WTC11 (cell line): ENCODE data around the gene CLSTN2.

Source experiments
- CREB1 ChIP-seq: sonication (generic); formaldehyde crosslinking; IDR thresholded peaks from 2 replicates; pipeline ENCODE4 v1.8.0; 2023; ENCODE audit warnings: mild to moderate bottlenecking, missing genetic modification reagents
- CREM ChIP-seq: sonication (generic); formaldehyde crosslinking; IDR thresholded peaks from 2 replicates; pipeline ENCODE4 v1.8.1; 2022; ENCODE audit warnings: mild to moderate bottlenecking, missing genetic modification reagents, moderate library complexity
- FOXJ3 ChIP-seq: sonication (generic); formaldehyde crosslinking; IDR thresholded peaks from 2 replicates; pipeline ENCODE4 v1.9.0; 2021; ENCODE audit warnings: missing genetic modification reagents, mild to moderate bottlenecking, borderline replicate concordance
- GTF2I ChIP-seq: fragments of 250-450 bp; sonication (Bioruptor Pico); conservative IDR thresholded peaks from 2 replicates; pipeline ENCODE4 v1.4.0; 2021; ENCODE audit warnings: mild to moderate bottlenecking
- KAT7 ChIP-seq: sonication (generic); formaldehyde crosslinking; IDR thresholded peaks from 2 replicates; pipeline ENCODE4 v1.8.1; 2023; ENCODE audit warnings: missing genetic modification reagents, mild to moderate bottlenecking, borderline replicate concordance
- NFATC4 ChIP-seq: fragments of 250-450 bp; sonication (Bioruptor Pico); IDR thresholded peaks from 2 replicates; pipeline ENCODE4 v1.9.0; 2021; ENCODE audit warnings: mild to moderate bottlenecking
- SMAD3 ChIP-seq: sonication (generic); formaldehyde crosslinking; IDR thresholded peaks from 2 replicates; pipeline ENCODE4 v1.8.0; 2022; ENCODE audit warnings: missing genetic modification reagents, mild to moderate bottlenecking, borderline replicate concordance
- ZBTB21 ChIP-seq: sonication (generic); formaldehyde crosslinking; IDR thresholded peaks from 2 replicates; pipeline ENCODE4 v1.8.1; 2023; ENCODE audit warnings: mild to moderate bottlenecking, missing genetic modification reagents, borderline replicate concordance
- ZNF671 ChIP-seq: fragments of 250-450 bp; sonication (Bioruptor Pico); IDR thresholded peaks from 2 replicates; pipeline ENCODE4 v1.8.0; 2021; ENCODE audit warnings: mild to moderate bottlenecking
- TF ChIP-seq, protein P1 (sequence below): fragments of 200-600 bp; IDR thresholded peaks from 2 replicates; pipeline ENCODE4 v1.8.0; 2022; ENCODE audit warnings: antibody characterized with exemption
- TF ChIP-seq, protein P2 (sequence below): sonication (generic); formaldehyde crosslinking; IDR thresholded peaks from 2 replicates; pipeline ENCODE4 v1.8.1; 2022; ENCODE audit warnings: low read depth, mild to moderate bottlenecking, moderate library complexity, missing genetic modification reagents, borderline replicate concordance
- TF ChIP-seq, protein P3 (sequence below): sonication (generic); formaldehyde crosslinking; IDR thresholded peaks from 2 replicates; pipeline ENCODE4 v1.8.1; 2022; ENCODE audit warnings: low read depth, missing genetic modification reagents, borderline replicate concordance

DNA sequence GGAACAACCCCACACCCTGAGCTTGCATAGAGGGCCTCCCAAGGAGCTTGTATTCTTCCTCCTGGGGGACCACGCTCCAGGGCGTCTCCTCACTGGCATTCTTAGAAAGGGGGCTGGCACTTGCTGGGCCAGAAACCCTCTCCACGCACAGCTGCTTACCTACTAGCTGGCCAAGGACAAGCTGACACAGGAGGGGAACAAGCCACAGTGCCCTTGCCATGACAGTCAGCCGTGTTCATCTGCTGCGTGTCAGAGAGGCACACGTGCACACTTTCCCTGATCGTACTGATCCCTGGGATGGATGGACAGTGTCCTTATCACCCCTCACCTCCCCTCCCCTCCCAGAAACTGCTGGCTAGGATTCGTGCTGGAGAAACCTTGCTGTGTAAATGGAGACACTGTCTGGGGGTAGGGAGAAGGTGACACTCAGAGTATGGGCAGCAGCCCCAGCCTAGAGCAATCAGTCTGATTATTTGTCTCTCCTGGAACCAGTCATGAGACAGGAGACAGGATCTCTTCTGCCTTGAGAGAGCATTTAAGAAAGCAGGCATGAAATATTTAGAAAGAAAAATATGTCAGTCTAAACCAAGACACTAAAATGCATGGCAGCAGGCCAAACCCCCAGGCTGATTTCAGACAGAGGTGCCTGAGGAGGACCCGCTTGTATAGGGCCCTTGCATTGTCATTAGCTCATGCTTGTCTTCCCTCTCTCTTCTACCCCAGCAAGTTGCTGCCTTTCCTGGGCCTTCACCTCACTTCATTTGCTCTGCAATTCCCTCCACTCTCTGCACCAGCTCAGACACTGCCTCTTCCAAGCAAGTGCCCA lies 431.1 kb downstream of the CLSTN2 start:
- no peak for TF ChIP-seq FOXJ3
- TF ChIP-seq, protein P1, sequence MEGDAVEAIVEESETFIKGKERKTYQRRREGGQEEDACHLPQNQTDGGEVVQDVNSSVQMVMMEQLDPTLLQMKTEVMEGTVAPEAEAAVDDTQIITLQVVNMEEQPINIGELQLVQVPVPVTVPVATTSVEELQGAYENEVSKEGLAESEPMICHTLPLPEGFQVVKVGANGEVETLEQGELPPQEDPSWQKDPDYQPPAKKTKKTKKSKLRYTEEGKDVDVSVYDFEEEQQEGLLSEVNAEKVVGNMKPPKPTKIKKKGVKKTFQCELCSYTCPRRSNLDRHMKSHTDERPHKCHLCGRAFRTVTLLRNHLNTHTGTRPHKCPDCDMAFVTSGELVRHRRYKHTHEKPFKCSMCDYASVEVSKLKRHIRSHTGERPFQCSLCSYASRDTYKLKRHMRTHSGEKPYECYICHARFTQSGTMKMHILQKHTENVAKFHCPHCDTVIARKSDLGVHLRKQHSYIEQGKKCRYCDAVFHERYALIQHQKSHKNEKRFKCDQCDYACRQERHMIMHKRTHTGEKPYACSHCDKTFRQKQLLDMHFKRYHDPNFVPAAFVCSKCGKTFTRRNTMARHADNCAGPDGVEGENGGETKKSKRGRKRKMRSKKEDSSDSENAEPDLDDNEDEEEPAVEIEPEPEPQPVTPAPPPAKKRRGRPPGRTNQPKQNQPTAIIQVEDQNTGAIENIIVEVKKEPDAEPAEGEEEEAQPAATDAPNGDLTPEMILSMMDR: no peak
- TF ChIP-seq ZBTB21 (CRISPR knock-in tag): no peak
- TF ChIP-seq, protein P2, sequence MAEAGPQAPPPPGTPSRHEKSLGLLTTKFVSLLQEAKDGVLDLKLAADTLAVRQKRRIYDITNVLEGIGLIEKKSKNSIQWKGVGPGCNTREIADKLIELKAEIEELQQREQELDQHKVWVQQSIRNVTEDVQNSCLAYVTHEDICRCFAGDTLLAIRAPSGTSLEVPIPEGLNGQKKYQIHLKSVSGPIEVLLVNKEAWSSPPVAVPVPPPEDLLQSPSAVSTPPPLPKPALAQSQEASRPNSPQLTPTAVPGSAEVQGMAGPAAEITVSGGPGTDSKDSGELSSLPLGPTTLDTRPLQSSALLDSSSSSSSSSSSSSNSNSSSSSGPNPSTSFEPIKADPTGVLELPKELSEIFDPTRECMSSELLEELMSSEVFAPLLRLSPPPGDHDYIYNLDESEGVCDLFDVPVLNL (CRISPR knock-in tag): no peak
- no peak for TF ChIP-seq CREM (CRISPR knock-in tag)
- no peak for TF ChIP-seq SMAD3 (CRISPR knock-in tag)
- no peak for TF ChIP-seq CREB1
- no peak for TF ChIP-seq GTF2I (CRISPR knock-in tag)
- no peak for TF ChIP-seq ZNF671
- TF ChIP-seq, protein P3, sequence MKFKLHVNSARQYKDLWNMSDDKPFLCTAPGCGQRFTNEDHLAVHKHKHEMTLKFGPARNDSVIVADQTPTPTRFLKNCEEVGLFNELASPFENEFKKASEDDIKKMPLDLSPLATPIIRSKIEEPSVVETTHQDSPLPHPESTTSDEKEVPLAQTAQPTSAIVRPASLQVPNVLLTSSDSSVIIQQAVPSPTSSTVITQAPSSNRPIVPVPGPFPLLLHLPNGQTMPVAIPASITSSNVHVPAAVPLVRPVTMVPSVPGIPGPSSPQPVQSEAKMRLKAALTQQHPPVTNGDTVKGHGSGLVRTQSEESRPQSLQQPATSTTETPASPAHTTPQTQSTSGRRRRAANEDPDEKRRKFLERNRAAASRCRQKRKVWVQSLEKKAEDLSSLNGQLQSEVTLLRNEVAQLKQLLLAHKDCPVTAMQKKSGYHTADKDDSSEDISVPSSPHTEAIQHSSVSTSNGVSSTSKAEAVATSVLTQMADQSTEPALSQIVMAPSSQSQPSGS (CRISPR knock-in tag): no peak
- no peak for TF ChIP-seq NFATC4 (CRISPR knock-in tag)
- TF ChIP-seq KAT7: no peak
